PC-3 (cell line): ENCODE data around the gene GJD3. TPM values are rescaled to one million over a fixed set of nuclear protein-coding genes. Genes with fewer than 3 reads are reported as not detected.

Source experiments
- ATAC-seq: fragments of 200-7000 bp; cut with Tn5 transposase; 2 replicates; pipeline ENCODE4 v1.9.1; 2020; ENCODE audit warnings: mild to moderate bottlenecking, moderate library complexity
- BruUV-seq: library from RNA; stranded (reverse); fragments of 400-500 nt; replicated peaks from 2 replicates; lab custom pipeline; 2021; lab: Mats Ljungman, UMichigan
- CTCF ChIA-PET: fragments of 300-600 bp; sonication (Branson Sonifier 250); formaldehyde crosslinking; loops from one replicate; lab custom pipeline; 2022; ENCODE audit warnings: antibody characterized with exemption; lab: Charles Lee
- POLR2A ChIA-PET: fragments of 300-600 bp; sonication (Branson Sonifier 250); formaldehyde crosslinking; loops from one replicate; lab custom pipeline; 2022; ENCODE audit warnings: antibody characterized with exemption; ENCODE audit not compliant: unreplicated experiment; lab: Charles Lee
- DNase-seq: peaks from one replicate; pipeline ENCODE4 v3.0.0-alpha.2; 2015
- H2AFZ ChIP-seq: fragments of 300-600 bp; sonication (generic); 2 replicates; pipeline ENCODE4 v1.6.0; 2016; ENCODE audit warnings: antibody characterized with exemption, low read length
- H3F3A ChIP-seq: fragments of 300-600 bp; sonication (generic); one replicate; pipeline ENCODE4 v1.6.0; 2017; ENCODE audit warnings: antibody characterized with exemption, low read length, control low read depth, mild to moderate bottlenecking; ENCODE audit not compliant: unreplicated experiment
- H3K27ac ChIP-seq: fragments of 300-600 bp; sonication (generic); 2 replicates; pipeline ENCODE4 v1.5.1; 2016; ENCODE audit warnings: mild to moderate bottlenecking, low read length
- H3K27me3 ChIP-seq: fragments of 300-600 bp; sonication (generic); 2 replicates; pipeline ENCODE4 v1.6.1; 2016; ENCODE audit warnings: low read length, mixed read lengths
- H3K36me3 ChIP-seq: fragments of 300-600 bp; sonication (generic); 2 replicates; pipeline ENCODE4 v1.6.1; 2016; ENCODE audit warnings: low read depth, mixed run types, low read length, mixed read lengths
- H3K4me1 ChIP-seq: fragments of 300-600 bp; sonication (generic); 2 replicates; pipeline ENCODE4 v1.5.1; 2016; ENCODE audit warnings: low read length; ENCODE audit not compliant: insufficient read depth
- H3K4me2 ChIP-seq: fragments of 300-600 bp; sonication (generic); 2 replicates; pipeline ENCODE4 v1.6.0; 2016; ENCODE audit warnings: low read length
- H3K4me3 ChIP-seq: fragments of 300-600 bp; sonication (generic); 2 replicates; pipeline ENCODE4 v1.5.1; 2016; ENCODE audit warnings: mild to moderate bottlenecking, low read length, mixed read lengths
- H3K79me2 ChIP-seq: fragments of 300-600 bp; sonication (generic); 2 replicates; pipeline ENCODE4 v1.6.1; 2017; ENCODE audit warnings: low read length, mixed read lengths
- H3K9ac ChIP-seq: fragments of 300-600 bp; sonication (generic); 2 replicates; pipeline ENCODE4 v1.6.0; 2016; ENCODE audit warnings: mild to moderate bottlenecking, low read length
- H3K9me2 ChIP-seq: fragments of 300-600 bp; sonication (generic); replicated peaks from 2 replicates; pipeline ENCODE4 v1.6.1; 2016; ENCODE audit warnings: mixed run types, low read length, mixed read lengths
- H3K9me3 ChIP-seq: fragments of 300-600 bp; sonication (generic); 2 replicates; pipeline ENCODE4 v1.6.1; 2016; ENCODE audit warnings: low read length, mixed read lengths
- H4K20me1 ChIP-seq: fragments of 300-600 bp; sonication (generic); 2 replicates; pipeline ENCODE4 v1.6.1; 2016; ENCODE audit warnings: low read length, mixed read lengths
- EZH2 ChIP-seq: fragments of 300-600 bp; sonication (generic); IDR thresholded peaks from one replicate; pipeline ENCODE4 v1.6.1; 2017; ENCODE audit warnings: antibody characterized with exemption, mild to moderate bottlenecking, low read length; ENCODE audit not compliant: unreplicated experiment
- EZH2phosphoT487 ChIP-seq: fragments of 300-600 bp; sonication (generic); IDR thresholded peaks from 2 replicates; pipeline ENCODE4 v1.6.1; 2018; ENCODE audit warnings: mild to moderate bottlenecking, antibody characterized with exemption, low read length, borderline replicate concordance
- intact Hi-C: fragments of 100-400 bp; cut with micrococcal nuclease; formaldehyde crosslinking; loops from 2 replicates; pipeline ENCODE4 v1.9.0; 2023
- total RNA-seq: library from RNA; depleted of rRNA; stranded (reverse); fragments of >200 nt; gene quantifications from 2 replicates; pipeline ENCODE4 v1.2.3, GENCODE V29; 2014
- TF ChIP-seq, protein P1 (sequence below): fragments of 300-600 bp; sonication (generic); conservative IDR thresholded peaks from 2 replicates; pipeline ENCODE4 v1.5.1; 2017; ENCODE audit warnings: antibody characterized with exemption, low read depth, mild to moderate bottlenecking, low read length

GJD3 gene
- total RNA-seq, 1 experiment from 2014 or later = not detected

GRCh38 chr17:40345994-40346764, 18.4 kb downstream of the GJD3 start:
- no peak for TF ChIP-seq EZH2
- TF ChIP-seq, protein P1, sequence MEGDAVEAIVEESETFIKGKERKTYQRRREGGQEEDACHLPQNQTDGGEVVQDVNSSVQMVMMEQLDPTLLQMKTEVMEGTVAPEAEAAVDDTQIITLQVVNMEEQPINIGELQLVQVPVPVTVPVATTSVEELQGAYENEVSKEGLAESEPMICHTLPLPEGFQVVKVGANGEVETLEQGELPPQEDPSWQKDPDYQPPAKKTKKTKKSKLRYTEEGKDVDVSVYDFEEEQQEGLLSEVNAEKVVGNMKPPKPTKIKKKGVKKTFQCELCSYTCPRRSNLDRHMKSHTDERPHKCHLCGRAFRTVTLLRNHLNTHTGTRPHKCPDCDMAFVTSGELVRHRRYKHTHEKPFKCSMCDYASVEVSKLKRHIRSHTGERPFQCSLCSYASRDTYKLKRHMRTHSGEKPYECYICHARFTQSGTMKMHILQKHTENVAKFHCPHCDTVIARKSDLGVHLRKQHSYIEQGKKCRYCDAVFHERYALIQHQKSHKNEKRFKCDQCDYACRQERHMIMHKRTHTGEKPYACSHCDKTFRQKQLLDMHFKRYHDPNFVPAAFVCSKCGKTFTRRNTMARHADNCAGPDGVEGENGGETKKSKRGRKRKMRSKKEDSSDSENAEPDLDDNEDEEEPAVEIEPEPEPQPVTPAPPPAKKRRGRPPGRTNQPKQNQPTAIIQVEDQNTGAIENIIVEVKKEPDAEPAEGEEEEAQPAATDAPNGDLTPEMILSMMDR = no peak
- no peak for TF ChIP-seq EZH2phosphoT487
- no peak for ATAC-seq
- no peak overlapping the region for H3K27ac ChIP-seq
- no peak for DNase-seq
- no peak overlapping the region for H3K4me3 ChIP-seq
- no peaks in the 10 kb centered on the region; the same call in 1 of the 2 replicates for H3K4me1 ChIP-seq
- H3K9ac ChIP-seq = no peak overlapping the region
- no peaks in the 10 kb centered on the region for H4K20me1 ChIP-seq
- H3K79me2 ChIP-seq = peaks cover 3% of the 10 kb centered on the region; the same call in 1 of the 2 replicates
- H3K4me2 ChIP-seq = no peak overlapping the region
- H3F3A ChIP-seq = no peaks in the 10 kb centered on the region
- ChIA-PET POLR2A (no interaction called here), CTCF (no interaction called here)
- no peaks in the 10 kb centered on the region for H3K36me3 ChIP-seq
- H3K9me2 ChIP-seq = no peaks in the 10 kb centered on the region
- no peaks in the 10 kb centered on the region for H3K27me3 ChIP-seq
- H2AFZ ChIP-seq = no peak overlapping the region
- H3K9me3 ChIP-seq = no peaks in the 10 kb centered on the region
- intact Hi-C loops = no loop called here
- BruUV-seq = no TSS peak

- Histone ChIP-seq H4K20me1 (no peaks in the 10 kb centered on the region), H3K4me3 (peak overlapping the region; percentile 57; the same call in 1 of the 2 replicates), H3K9me2 (no peaks in the 10 kb centered on the region), H3K4me1 (peaks cover 7% of the 10 kb centered on the region), H3K27me3 (no peaks in the 10 kb centered on the region), H3K27ac (0 out of 2 replicates have a peak overlapping the region, but pooled peaks have one; percentile 14), H3K9ac (peak overlapping the region; percentile 44), H3K79me2 (peaks cover 7% of the 10 kb centered on the region; the same call in 1 of the 2 replicates), H3F3A (no peaks in the 10 kb centered on the region), H3K36me3 (no peaks in the 10 kb centered on the region), H2AFZ (0 out of 2 replicates have a peak overlapping the region, but pooled peaks have one; percentile 43), H3K4me2 (peak overlapping the region; percentile 70), H3K9me3 (no peaks in the 10 kb centered on the region)
- CTCF ChIA-PET = interaction anchor here (0.5 kb wide), 1 partner anchor 277 kb away, joined by 9 read pairs; no protein-coding TSS in a partner anchor
- POLR2A ChIA-PET = interaction anchor here (0.5 kb wide), 1 partner anchor 242 kb away, joined by 5 read pairs; no protein-coding TSS in a partner anchor
- ATAC-seq = peak; percentile 46
- intact Hi-C loops = no loop called here
- no TSS peak for BruUV-seq
- TF ChIP-seq, protein P1 = no peak
- no peak for TF ChIP-seq EZH2
- TF ChIP-seq EZH2phosphoT487 = no peak
- peak; percentile 32 for DNase-seq
Measured at GRCh38 chr17:40345161-40345993, 19.2 kb downstream of the GJD3 start.
